Skeletal muscle tissue (tissue), 4 donors: ENCODE data around the gene LPAR3. TPM values are rescaled to one million over a fixed set of nuclear protein-coding genes. Genes with fewer than 3 reads are reported as not detected.

ENCODE experiments used
- H3K27ac ChIP-seq: one replicate; pipeline ENCODE4 v1.7.0; 2013; ENCODE audit warnings: mild to moderate bottlenecking, low read depth, low read length, inconsistent platforms
- H3K27me3 ChIP-seq, 3 donors: one replicate each; pipeline ENCODE4 v1.7.0; 2013; ENCODE audit warnings: low read length in 3 of 3; ENCODE audit not compliant: control insufficient read depth in 3 of 3, insufficient read depth in 3 of 3
- H3K36me3 ChIP-seq, 3 donors: one replicate each; pipeline ENCODE4 v1.7.0; 2013; ENCODE audit warnings: low read length in 3 of 3; ENCODE audit not compliant: control insufficient read depth in 3 of 3, insufficient read depth in 3 of 3
- H3K4me1 ChIP-seq, 3 donors: one replicate each; pipeline ENCODE4 v1.7.0; 2013; ENCODE audit warnings: low read length in 3 of 3, mild to moderate bottlenecking in 3 of 3; ENCODE audit not compliant: control insufficient read depth in 3 of 3, insufficient read depth in 3 of 3
- H3K4me3 ChIP-seq, 3 donors: one replicate each; pipeline ENCODE4 v1.7.0; 2013; ENCODE audit warnings: low read length in 3 of 3
- H3K9ac ChIP-seq, 3 donors: one replicate each; pipeline ENCODE4 v1.7.0; 2013; ENCODE audit warnings: low read length in 3 of 3, mild to moderate bottlenecking in 3 of 3, moderate library complexity in 2 of 3, low read depth in 1 of 3
- H3K9me3 ChIP-seq, 3 donors: one replicate each; pipeline ENCODE4 v1.7.0; 2013; ENCODE audit warnings: low read length in 3 of 3; ENCODE audit not compliant: control insufficient read depth in 3 of 3
- total RNA-seq: library from RNA; depleted of rRNA; stranded (reverse); fragments of >200 nt; gene quantifications from one replicate; pipeline ENCODE4 v1.2.3, GENCODE V29; 2014
- donor health status: Osteomylitis.

Gene LPAR3
- total RNA-seq, 1 donor from 2014 or later = under 0.01 TPM

DNA sequence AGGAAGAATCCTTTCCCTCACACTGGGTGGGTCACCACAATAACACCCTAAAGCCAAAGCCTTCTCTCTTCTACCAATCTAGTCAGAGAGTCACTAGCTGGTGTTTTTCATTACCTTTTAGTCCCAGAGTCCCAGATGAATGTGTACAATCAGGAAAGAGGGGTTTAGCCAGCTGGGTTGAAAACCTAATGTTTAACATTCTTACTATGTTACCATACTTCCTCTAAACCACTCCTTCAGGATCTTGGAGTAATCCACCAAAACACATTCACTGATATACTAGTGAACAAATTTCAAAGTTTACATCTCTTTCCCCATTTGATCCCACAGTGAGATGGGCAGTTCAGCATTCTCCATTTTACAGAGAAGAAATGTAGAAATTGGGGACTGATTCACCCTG lies 9.7 kb downstream of the LPAR3 start:
- Histone ChIP-seq H3K27ac (no peak overlapping the region), H3K9ac (no peak overlapping the region), H3K4me3 (no peak overlapping the region), H3K36me3 (no peaks in the 10 kb centered on the region), H3K9me3 (peaks cover 0 to 2% (median 0%) of the 10 kb centered on the region in 3 donors), H3K27me3 (no peaks in the 10 kb centered on the region), H3K4me1 (no peaks in the 10 kb centered on the region)

DNA sequence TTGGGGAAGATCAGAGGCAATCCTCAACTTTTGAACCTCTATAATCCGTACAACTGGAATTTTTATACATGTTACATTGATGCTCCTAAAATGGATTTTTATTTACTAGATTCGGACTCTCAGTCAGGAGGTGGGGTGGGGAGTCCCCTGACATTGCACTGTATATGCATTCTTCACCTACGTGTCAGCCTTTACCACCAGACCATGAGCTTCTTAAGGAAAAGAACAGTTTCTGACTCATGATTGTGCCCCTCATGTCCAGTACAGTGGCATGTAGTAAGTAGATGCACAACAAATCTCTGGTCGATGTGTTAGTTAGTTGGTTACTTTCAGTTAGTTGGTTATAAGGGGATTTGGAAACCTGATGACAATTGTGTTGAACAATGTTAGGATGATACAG lies 15.4 kb downstream of the LPAR3 start:
- H3K4me3 ChIP-seq = no peak overlapping the region
- no peaks in the 10 kb centered on the region for H3K4me1 ChIP-seq
- H3K27ac ChIP-seq = no peak overlapping the region
- no peak overlapping the region for H3K9ac ChIP-seq
- H3K36me3 ChIP-seq = no peaks in the 10 kb centered on the region
- H3K27me3 ChIP-seq = peaks cover 0 to 6% (median 0%) of the 10 kb centered on the region in 3 donors
- H3K9me3 ChIP-seq = peaks cover 0 to 2% (median 0%) of the 10 kb centered on the region in 3 donors

DNA sequence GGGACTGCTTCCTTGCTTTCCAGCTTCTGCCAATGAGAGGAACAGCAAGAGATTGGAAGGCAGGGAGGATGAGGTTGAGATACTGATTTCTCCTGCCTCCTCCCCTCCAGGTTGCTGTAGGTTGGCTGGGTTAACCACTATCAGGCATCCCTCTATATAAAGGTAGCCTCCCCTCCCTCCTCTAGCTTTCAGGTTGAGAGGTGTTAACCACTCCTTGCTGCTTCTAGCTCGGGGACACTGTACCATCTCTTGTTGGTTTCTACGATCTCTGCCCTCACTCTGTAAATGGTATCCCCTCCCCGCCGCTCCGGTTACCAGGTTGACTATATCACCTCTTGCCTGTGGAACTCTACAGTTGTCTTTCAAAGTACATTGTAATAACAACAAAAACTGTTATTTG lies 16.7 kb downstream of the LPAR3 start:
- Histone ChIP-seq H3K27me3 (peaks cover 0 to 6% (median 0%) of the 10 kb centered on the region in 3 donors), H3K4me3 (no peak overlapping the region), H3K9me3 (no peaks in the 10 kb centered on the region), H3K4me1 (no peaks in the 10 kb centered on the region), H3K9ac (no peak overlapping the region), H3K36me3 (no peaks in the 10 kb centered on the region), H3K27ac (no peak overlapping the region)

DNA sequence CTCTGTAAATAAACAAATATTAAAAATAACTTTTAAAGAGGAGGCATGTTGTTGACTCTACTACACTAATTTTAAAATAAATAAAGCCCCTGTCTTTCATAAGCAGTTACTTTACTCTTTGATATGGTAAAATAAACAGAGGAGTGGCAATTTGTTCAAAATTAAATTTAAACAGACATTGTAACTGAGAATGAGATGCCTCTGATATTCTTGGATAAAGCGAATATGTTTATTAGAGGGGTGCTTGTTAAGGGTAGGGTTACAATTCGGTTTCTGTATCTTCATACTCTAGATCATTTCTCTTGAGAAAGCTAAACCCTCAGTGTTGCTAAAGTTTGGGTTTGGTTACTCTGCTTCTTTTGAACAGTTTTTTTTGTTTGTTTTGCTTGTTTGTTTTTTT lies 19.6 kb downstream of the LPAR3 start:
- H3K4me1 ChIP-seq = no peaks in the 10 kb centered on the region
- no peaks in the 10 kb centered on the region for H3K36me3 ChIP-seq
- no peak overlapping the region for H3K4me3 ChIP-seq
- H3K27ac ChIP-seq = no peak overlapping the region
- peaks cover 0 to 6% (median 0%) of the 10 kb centered on the region in 3 donors for H3K27me3 ChIP-seq
- no peaks in the 10 kb centered on the region for H3K9me3 ChIP-seq
- H3K9ac ChIP-seq = no peak overlapping the region

DNA sequence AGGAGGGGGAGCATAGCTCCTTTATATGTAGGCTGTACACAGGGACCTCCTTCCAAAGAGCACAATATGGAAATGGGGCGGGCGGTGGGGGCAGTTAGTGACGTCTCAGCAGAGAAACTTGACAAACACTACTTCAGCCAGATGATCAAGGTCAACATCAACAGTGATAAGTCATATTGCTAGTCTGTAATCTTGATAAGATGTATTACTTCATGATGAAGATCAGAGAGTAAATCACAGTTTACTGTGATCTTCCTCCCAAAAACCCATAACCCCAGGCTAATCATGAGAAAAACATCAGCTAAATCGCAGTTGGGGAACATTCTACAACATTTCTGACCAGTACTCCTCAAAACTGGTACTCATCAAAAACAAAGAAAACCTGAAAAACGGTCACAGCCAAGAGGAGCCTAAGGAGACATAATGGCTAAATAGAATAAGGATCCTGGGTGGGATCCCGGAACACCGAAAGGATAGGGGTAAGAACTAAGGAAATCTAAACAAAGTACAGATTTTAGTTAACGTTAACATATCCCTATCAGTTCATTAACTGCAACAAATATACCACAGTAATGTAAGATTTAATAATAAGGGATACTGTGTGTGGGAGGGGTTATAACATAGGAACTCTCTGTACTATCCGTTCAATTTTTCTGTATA lies 20.2 kb downstream of the LPAR3 start:
- H3K9ac ChIP-seq = no peak overlapping the region
- no peaks in the 10 kb centered on the region for H3K4me1 ChIP-seq
- H3K27me3 ChIP-seq = peaks cover 0 to 6% (median 0%) of the 10 kb centered on the region in 3 donors
- no peak overlapping the region for H3K27ac ChIP-seq
- H3K4me3 ChIP-seq = no peak overlapping the region
- no peaks in the 10 kb centered on the region for H3K36me3 ChIP-seq
- no peaks in the 10 kb centered on the region for H3K9me3 ChIP-seq

DNA sequence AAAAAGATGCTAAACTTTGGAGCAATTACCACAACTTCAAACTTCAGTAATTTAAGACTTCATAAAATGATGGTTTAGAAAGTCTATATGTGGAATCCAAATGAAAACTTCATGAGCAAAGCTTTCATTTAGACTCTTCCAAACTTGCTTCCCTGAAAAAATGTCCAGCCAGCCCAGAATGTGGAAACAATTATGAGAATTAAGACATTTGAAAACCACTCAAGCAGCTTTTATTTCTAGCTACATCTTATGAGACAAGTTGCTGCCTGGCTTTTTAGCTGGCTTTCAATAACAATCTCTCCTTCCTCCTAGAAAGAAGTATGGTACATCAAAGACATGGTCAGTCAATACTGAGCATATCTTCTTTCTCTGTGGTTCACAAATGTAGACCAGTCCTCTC lies 21.8 kb downstream of the LPAR3 start:
- Histone ChIP-seq H3K27ac (no peak overlapping the region), H3K4me3 (no peak overlapping the region), H3K36me3 (no peaks in the 10 kb centered on the region), H3K9ac (no peak overlapping the region), H3K9me3 (no peaks in the 10 kb centered on the region), H3K27me3 (peaks cover 0 to 6% (median 0%) of the 10 kb centered on the region in 3 donors), H3K4me1 (no peaks in the 10 kb centered on the region)

DNA sequence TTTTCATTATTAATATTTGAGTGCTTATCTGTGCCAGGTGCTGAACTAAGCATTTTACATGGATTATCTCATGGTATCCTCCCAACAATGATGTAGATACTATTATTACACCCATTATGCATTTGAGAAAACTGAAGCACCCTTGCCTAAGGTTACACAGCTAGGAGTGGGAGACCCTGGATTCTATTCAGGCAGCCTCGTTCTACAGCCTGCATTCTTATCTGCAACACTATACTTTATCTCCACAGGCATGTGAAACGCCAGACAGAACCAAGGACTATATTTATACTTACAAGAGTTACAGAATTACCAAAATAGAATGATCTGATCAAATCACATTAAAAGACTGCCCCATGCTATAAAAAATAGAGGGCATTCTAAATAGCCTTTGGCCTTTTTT lies 22.4 kb downstream of the LPAR3 start:
- Histone ChIP-seq H3K27ac (no peak overlapping the region), H3K9ac (no peak overlapping the region), H3K9me3 (no peaks in the 10 kb centered on the region)

DNA sequence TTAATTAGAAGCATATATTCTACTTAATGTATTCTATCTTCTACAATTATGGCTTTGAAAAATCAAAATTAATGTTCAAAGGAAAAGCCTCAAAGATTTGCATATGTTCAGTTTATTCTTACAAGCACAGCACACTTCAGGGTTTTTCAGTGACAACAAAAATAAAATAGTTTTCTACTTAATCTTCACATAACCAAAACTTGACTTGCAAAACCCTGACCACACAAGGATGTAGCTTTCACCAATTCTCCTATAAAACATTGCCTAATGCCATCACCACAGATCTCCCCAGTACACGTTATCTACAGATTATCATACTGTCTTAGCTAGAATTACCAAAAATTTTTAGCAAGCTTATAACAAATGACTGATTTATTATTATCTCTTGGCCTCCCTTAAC lies 23.3 kb downstream of the LPAR3 start:
- Histone ChIP-seq H3K9me3 (no peaks in the 10 kb centered on the region), H3K36me3 (no peaks in the 10 kb centered on the region), H3K4me3 (no peak overlapping the region), H3K27me3 (peaks cover 0 to 4% (median 0%) of the 10 kb centered on the region in 3 donors), H3K27ac (no peak overlapping the region), H3K4me1 (no peaks in the 10 kb centered on the region), H3K9ac (no peak overlapping the region)

More for the DNA sequence above, 22.4 kb downstream of the LPAR3 start:
- no peaks in the 10 kb centered on the region for H3K4me1 ChIP-seq
- H3K4me3 ChIP-seq = no peak overlapping the region
- peaks cover 0 to 4% (median 0%) of the 10 kb centered on the region in 3 donors for H3K27me3 ChIP-seq
- H3K36me3 ChIP-seq = no peaks in the 10 kb centered on the region

DNA sequence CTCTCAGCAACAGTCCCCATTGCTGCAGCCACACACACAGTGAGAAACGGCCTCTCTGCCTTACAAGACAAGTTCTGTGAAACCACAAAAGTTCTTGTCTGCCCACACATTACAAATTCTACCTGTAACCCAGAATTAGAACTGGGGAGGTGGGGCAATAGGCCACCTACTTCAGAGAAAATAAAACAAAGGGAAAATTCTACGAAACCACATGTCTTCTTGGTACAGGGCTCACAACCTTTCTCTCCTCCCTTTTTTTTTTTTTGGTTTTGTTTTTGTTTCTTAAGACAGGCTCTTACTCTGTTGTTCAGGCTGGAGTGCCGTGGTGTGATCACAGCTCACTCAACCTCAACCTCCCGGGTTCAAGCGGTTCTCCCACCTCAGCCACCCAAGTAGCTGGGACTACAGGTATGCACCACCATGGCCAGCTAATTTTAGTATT lies 30.2 kb downstream of the LPAR3 start:
- Histone ChIP-seq H3K9ac (no peak overlapping the region), H3K36me3 (no peaks in the 10 kb centered on the region), H3K4me1 (no peaks in the 10 kb centered on the region), H3K9me3 (no peaks in the 10 kb centered on the region), H3K27ac (no peak overlapping the region), H3K27me3 (peaks cover 0 to 2% (median 0%) of the 10 kb centered on the region in 3 donors), H3K4me3 (no peak overlapping the region)

DNA sequence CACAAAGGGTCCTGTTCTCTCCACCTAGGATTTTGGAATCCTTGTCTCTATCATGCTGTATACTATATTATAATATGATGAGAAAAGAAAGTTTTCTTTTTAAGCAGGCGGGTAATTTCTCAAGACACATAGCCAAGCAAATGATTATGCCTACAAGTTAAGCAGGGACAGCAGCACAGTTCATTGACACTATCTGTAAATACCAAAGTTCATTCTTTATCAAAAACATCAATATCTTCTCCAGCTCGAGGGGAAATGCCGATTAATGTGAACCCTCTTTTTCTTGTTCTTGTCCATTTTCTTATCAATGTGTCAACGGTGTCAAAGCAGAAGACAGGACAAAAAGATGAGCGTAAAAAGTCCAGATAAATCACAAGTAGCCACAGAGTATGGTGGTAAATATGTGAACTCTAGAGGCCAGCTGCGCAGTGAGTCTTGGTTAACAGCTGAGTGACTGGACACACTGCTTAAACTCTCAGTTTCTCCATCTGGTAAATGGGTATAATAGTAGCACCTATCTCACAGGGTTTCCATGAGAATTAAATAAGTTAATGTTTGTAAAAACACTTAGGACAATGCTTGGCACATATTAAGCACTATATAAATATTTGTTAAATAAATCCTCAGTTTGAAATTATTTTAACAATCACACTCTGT lies 30.9 kb downstream of the LPAR3 start:
- no peak overlapping the region for H3K9ac ChIP-seq
- peaks cover 0 to 2% (median 0%) of the 10 kb centered on the region in 3 donors for H3K27me3 ChIP-seq
- no peaks in the 10 kb centered on the region for H3K36me3 ChIP-seq
- no peak overlapping the region for H3K4me3 ChIP-seq
- H3K9me3 ChIP-seq = no peaks in the 10 kb centered on the region
- no peaks in the 10 kb centered on the region for H3K4me1 ChIP-seq
- no peak overlapping the region for H3K27ac ChIP-seq
